WTC11 (cell line): Measurements from ENCODE around the gene CLNK.

Source experiments
- FOXK1 ChIP-seq: sonication (generic); formaldehyde crosslinking; IDR thresholded peaks from 2 replicates; pipeline ENCODE4 v1.8.0; 2022; ENCODE audit warnings: mild to moderate bottlenecking, moderate library complexity, missing genetic modification reagents
- MXD4 ChIP-seq: fragments of 250-450 bp; sonication (Bioruptor Pico); IDR thresholded peaks from 2 replicates; pipeline ENCODE4 v1.8.0; 2021; ENCODE audit warnings: mild to moderate bottlenecking, moderate library complexity, borderline replicate concordance
- NR2C2 ChIP-seq: sonication (generic); formaldehyde crosslinking; IDR thresholded peaks from 2 replicates; pipeline ENCODE4 v1.8.0; 2022; ENCODE audit warnings: mild to moderate bottlenecking, missing genetic modification reagents
- RORB ChIP-seq: fragments of 250-450 bp; sonication (Bioruptor Pico); IDR thresholded peaks from 2 replicates; pipeline ENCODE4 v1.9.0; 2021; ENCODE audit warnings: mild to moderate bottlenecking
- SP1 ChIP-seq: sonication (generic); formaldehyde crosslinking; conservative IDR thresholded peaks from 2 replicates; pipeline ENCODE4 v1.8.1; 2022; ENCODE audit warnings: missing genetic modification reagents
- TCF7 ChIP-seq: sonication (generic); formaldehyde crosslinking; IDR thresholded peaks from 2 replicates; pipeline ENCODE4 v1.8.0; 2022; ENCODE audit warnings: mild to moderate bottlenecking, low read depth, missing genetic modification reagents, moderate library complexity
- TEAD1 ChIP-seq: sonication (generic); formaldehyde crosslinking; IDR thresholded peaks from 2 replicates; pipeline ENCODE4 v1.8.0; 2022; ENCODE audit warnings: mild to moderate bottlenecking, missing genetic modification reagents
- ZNF416 ChIP-seq: fragments of 250-450 bp; sonication (Bioruptor Pico); IDR thresholded peaks from 2 replicates; pipeline ENCODE4 v1.9.0; 2021; ENCODE audit warnings: mild to moderate bottlenecking, inconsistent platforms
- TF ChIP-seq, protein P1 (sequence below): fragments of 250-450 bp; sonication (Bioruptor Pico); IDR thresholded peaks from 2 replicates; pipeline ENCODE4 v1.8.0; 2021; ENCODE audit warnings: mild to moderate bottlenecking
- TF ChIP-seq, protein P2 (sequence below): sonication (generic); formaldehyde crosslinking; conservative IDR thresholded peaks from 2 replicates; pipeline ENCODE4 v1.8.1; 2022; ENCODE audit warnings: mild to moderate bottlenecking, missing genetic modification reagents
- TF ChIP-seq, protein P3 (sequence below): sonication (generic); formaldehyde crosslinking; IDR thresholded peaks from 2 replicates; pipeline ENCODE4 v1.8.0; 2022; ENCODE audit warnings: mild to moderate bottlenecking, missing genetic modification reagents
- TF ChIP-seq, protein P4 (sequence below): sonication (generic); formaldehyde crosslinking; IDR thresholded peaks from 2 replicates; pipeline ENCODE4 v1.8.1; 2023; ENCODE audit warnings: mild to moderate bottlenecking, missing genetic modification reagents
- TF ChIP-seq, protein P5 (sequence below): fragments of 200-600 bp; IDR thresholded peaks from 2 replicates; pipeline ENCODE4 v1.8.0; 2022; ENCODE audit warnings: antibody characterized with exemption

DNA sequence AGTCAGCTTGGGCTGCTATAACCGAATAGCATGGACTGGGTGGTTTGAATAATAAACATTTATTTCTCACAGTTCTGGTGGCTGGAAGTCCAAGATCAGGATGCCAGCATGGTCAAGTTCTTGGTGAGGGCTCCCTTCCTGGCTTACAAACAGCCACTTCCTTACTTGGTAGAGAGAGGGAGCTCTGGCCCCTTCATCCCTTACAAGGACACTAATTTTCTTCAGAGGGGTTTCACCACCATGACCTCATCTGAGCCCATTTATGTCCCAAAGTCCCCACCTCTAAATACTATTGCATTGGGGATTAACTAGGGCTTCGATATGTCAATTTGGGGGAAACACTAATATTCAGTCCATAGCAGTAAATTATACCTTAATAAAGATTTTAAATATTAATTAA lies 61.8 kb downstream of the CLNK start:
- no peak for TF ChIP-seq RORB (CRISPR knock-in tag)
- TF ChIP-seq, protein P1, sequence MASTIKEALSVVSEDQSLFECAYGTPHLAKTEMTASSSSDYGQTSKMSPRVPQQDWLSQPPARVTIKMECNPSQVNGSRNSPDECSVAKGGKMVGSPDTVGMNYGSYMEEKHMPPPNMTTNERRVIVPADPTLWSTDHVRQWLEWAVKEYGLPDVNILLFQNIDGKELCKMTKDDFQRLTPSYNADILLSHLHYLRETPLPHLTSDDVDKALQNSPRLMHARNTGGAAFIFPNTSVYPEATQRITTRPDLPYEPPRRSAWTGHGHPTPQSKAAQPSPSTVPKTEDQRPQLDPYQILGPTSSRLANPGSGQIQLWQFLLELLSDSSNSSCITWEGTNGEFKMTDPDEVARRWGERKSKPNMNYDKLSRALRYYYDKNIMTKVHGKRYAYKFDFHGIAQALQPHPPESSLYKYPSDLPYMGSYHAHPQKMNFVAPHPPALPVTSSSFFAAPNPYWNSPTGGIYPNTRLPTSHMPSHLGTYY (CRISPR knock-in tag), result no peak
- TF ChIP-seq, protein P2, sequence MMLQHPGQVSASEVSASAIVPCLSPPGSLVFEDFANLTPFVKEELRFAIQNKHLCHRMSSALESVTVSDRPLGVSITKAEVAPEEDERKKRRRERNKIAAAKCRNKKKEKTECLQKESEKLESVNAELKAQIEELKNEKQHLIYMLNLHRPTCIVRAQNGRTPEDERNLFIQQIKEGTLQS, result no peak
- TF ChIP-seq, protein P3, sequence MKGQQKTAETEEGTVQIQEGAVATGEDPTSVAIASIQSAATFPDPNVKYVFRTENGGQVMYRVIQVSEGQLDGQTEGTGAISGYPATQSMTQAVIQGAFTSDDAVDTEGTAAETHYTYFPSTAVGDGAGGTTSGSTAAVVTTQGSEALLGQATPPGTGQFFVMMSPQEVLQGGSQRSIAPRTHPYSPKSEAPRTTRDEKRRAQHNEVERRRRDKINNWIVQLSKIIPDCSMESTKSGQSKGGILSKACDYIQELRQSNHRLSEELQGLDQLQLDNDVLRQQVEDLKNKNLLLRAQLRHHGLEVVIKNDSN, result no peak
- TF ChIP-seq ZNF416 (CRISPR knock-in tag), result no peak
- TF ChIP-seq, protein P4, sequence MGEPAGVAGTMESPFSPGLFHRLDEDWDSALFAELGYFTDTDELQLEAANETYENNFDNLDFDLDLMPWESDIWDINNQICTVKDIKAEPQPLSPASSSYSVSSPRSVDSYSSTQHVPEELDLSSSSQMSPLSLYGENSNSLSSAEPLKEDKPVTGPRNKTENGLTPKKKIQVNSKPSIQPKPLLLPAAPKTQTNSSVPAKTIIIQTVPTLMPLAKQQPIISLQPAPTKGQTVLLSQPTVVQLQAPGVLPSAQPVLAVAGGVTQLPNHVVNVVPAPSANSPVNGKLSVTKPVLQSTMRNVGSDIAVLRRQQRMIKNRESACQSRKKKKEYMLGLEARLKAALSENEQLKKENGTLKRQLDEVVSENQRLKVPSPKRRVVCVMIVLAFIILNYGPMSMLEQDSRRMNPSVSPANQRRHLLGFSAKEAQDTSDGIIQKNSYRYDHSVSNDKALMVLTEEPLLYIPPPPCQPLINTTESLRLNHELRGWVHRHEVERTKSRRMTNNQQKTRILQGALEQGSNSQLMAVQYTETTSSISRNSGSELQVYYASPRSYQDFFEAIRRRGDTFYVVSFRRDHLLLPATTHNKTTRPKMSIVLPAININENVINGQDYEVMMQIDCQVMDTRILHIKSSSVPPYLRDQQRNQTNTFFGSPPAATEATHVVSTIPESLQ, result no peak
- TF ChIP-seq, protein P5, sequence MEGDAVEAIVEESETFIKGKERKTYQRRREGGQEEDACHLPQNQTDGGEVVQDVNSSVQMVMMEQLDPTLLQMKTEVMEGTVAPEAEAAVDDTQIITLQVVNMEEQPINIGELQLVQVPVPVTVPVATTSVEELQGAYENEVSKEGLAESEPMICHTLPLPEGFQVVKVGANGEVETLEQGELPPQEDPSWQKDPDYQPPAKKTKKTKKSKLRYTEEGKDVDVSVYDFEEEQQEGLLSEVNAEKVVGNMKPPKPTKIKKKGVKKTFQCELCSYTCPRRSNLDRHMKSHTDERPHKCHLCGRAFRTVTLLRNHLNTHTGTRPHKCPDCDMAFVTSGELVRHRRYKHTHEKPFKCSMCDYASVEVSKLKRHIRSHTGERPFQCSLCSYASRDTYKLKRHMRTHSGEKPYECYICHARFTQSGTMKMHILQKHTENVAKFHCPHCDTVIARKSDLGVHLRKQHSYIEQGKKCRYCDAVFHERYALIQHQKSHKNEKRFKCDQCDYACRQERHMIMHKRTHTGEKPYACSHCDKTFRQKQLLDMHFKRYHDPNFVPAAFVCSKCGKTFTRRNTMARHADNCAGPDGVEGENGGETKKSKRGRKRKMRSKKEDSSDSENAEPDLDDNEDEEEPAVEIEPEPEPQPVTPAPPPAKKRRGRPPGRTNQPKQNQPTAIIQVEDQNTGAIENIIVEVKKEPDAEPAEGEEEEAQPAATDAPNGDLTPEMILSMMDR, result no peak
- TF ChIP-seq TEAD1 (CRISPR knock-in tag), result no peak
- no peak for TF ChIP-seq NR2C2 (CRISPR knock-in tag)
- TF ChIP-seq SP1 (CRISPR knock-in tag), result no peak
- TF ChIP-seq FOXK1 (CRISPR knock-in tag), result no peak
- no peak for TF ChIP-seq MXD4 (CRISPR knock-in tag)
- no peak for TF ChIP-seq TCF7 (CRISPR knock-in tag)
